HCT116 (cell line): ENCODE results near the gene GAK. TPM values are rescaled to one million over a fixed set of nuclear protein-coding genes. Genes with fewer than 3 reads are reported as not detected.

Source experiments
- ATAC-seq: fragments of 200-7000 bp; cut with Tn5 transposase; 2 replicates; pipeline ENCODE4 v1.9.1; 2020; ENCODE audit warnings: mild to moderate bottlenecking, moderate library complexity
- BruUV-seq: library from RNA; stranded (reverse); fragments of 400-500 nt; replicated peaks from 2 replicates; lab custom pipeline; 2021; lab: Mats Ljungman, UMichigan
- CTCF ChIA-PET: fragments of 300-600 bp; sonication (Branson Sonifier 250); formaldehyde crosslinking; loops from one replicate; lab custom pipeline; 2021; ENCODE audit warnings: antibody characterized with exemption; lab: Charles Lee
- POLR2A ChIA-PET: fragments of 300-600, 350-600 bp; sonication (Branson Sonifier 250); formaldehyde crosslinking; loops from one replicate; lab custom pipeline; 2021; ENCODE audit warnings: antibody characterized with exemption; lab: Charles Lee
- RAD21 ChIA-PET, 2 experiments: fragments of 300-600 bp; sonication (Branson Sonifier 250); formaldehyde crosslinking; loops; one replicate each; lab custom pipeline; 2023; ENCODE audit warnings: low total read pairs in 2 of 2; ENCODE audit not compliant: uncharacterized antibody in 2 of 2, unreplicated experiment in 2 of 2, low non-redundant PET in 1 of 2; lab: Charles Lee
- DNase-seq: peaks from one replicate; pipeline ENCODE4 v3.0.0-alpha.2; 2010; ENCODE audit warnings: low read depth, low spot score
- H2AFZ ChIP-seq: fragments of 200-600 bp; shearing (Covaris generic), sonication (generic); 2 replicates; pipeline ENCODE4 v1.6.1; 2017; ENCODE audit warnings: low read depth, mixed run types, mixed read lengths, antibody characterized with exemption, low read length; ENCODE audit not compliant: poor library complexity, severe bottlenecking
- H3K27ac ChIP-seq: 2 replicates; pipeline ENCODE4 v1.5.1; 2012; ENCODE audit warnings: low read depth, low read length
- H3K27me3 ChIP-seq: fragments of 200-600 bp; sonication (generic); 2 replicates; pipeline ENCODE4 v1.6.1; 2016; ENCODE audit warnings: mixed run types, low read length, mixed read lengths; ENCODE audit not compliant: insufficient read depth
- H3K36me3 ChIP-seq, 2 experiments: fragments of 200-500 bp in 1 of 2; fragments of 200-600 bp in 1 of 2; sonication (Bioruptor generic) in 1 of 2; sonication (generic) in 1 of 2; 2 replicates each; pipeline versions ENCODE4 v1.5.1 to v1.6.1; 2014 to 2016; ENCODE audit warnings: low read length in 2 of 2, inconsistent platforms in 1 of 2, mixed read lengths in 1 of 2, mixed run types in 1 of 2; ENCODE audit not compliant: insufficient read depth in 2 of 2, control insufficient read depth in 1 of 2
- H3K4me1 ChIP-seq, 2 experiments: fragments of 200-600 bp in 1 of 2; sonication (generic) in 1 of 2; 2 replicates each; pipeline versions ENCODE4 v1.5.1 to v1.6.1; 2012 to 2017; ENCODE audit warnings: low read length in 2 of 2, inconsistent platforms in 1 of 2, mild to moderate bottlenecking in 1 of 2, mixed read lengths in 1 of 2, mixed run types in 1 of 2, moderate library complexity in 1 of 2; ENCODE audit not compliant: insufficient read depth in 2 of 2, control insufficient read depth in 1 of 2
- H3K4me2 ChIP-seq: fragments of 200-600 bp; sonication (generic); 2 replicates; pipeline ENCODE4 v1.6.1; 2017; ENCODE audit warnings: mixed run types, low read length, mixed read lengths
- H3K4me3 ChIP-seq, 2 experiments: fragments of 200-600 bp in 1 of 2; sonication (generic) in 1 of 2; replicated peaks in 1 of 2; 2 replicates each; pipeline ENCODE4 v1.5.1; 2011 to 2016; ENCODE audit warnings: low read length in 2 of 2, control low read depth in 1 of 2, low read depth in 1 of 2, mild to moderate bottlenecking in 1 of 2, mixed read lengths in 1 of 2, mixed run types in 1 of 2
- H3K79me2 ChIP-seq: fragments of 200-600 bp; sonication (generic); 2 replicates; pipeline ENCODE4 v1.6.1; 2017; ENCODE audit warnings: mild to moderate bottlenecking, mixed run types, low read length, moderate library complexity, mixed read lengths; ENCODE audit not compliant: insufficient read depth
- H3K9ac ChIP-seq: fragments of 200-600 bp; sonication (generic); 2 replicates; pipeline ENCODE4 v1.6.1; 2016; ENCODE audit warnings: low read length, mixed read lengths
- H3K9me2 ChIP-seq: fragments of 200-600 bp; sonication (generic), shearing (Covaris generic); 2 replicates; pipeline ENCODE4 v1.6.1; 2017; ENCODE audit warnings: mixed run types, mild to moderate bottlenecking, moderate library complexity; ENCODE audit not compliant: insufficient read depth
- H3K9me3 ChIP-seq, 2 experiments: fragments of 200-500 bp in 1 of 2; fragments of 200-600 bp in 1 of 2; sonication (Bioruptor generic) in 1 of 2; sonication (generic) in 1 of 2; 2 replicates each; pipeline ENCODE4 v1.6.1; 2014 to 2017; ENCODE audit warnings: low read length in 2 of 2, mixed read lengths in 2 of 2, inconsistent platforms in 1 of 2, low read depth in 1 of 2, mild to moderate bottlenecking in 1 of 2, mixed run types in 1 of 2, moderate library complexity in 1 of 2; ENCODE audit not compliant: control insufficient read depth in 1 of 2, insufficient read depth in 1 of 2
- H4K20me1 ChIP-seq: fragments of 200-600 bp; sonication (generic), shearing (Covaris generic); 2 replicates; pipeline ENCODE4 v1.6.1; 2017; ENCODE audit warnings: mixed run types, mild to moderate bottlenecking, moderate library complexity; ENCODE audit not compliant: insufficient read depth
- CBX3 ChIP-seq: IDR thresholded peaks from 2 replicates; pipeline ENCODE4 v1.6.1; 2012; ENCODE audit warnings: low read depth
- CEBPB ChIP-seq: IDR thresholded peaks from 2 replicates; pipeline ENCODE4 v1.6.1; 2012; ENCODE audit warnings: low read depth
- EGR1 ChIP-seq: IDR thresholded peaks from 2 replicates; pipeline ENCODE4 v1.6.1; 2012; ENCODE audit warnings: low read depth
- ELF1 ChIP-seq: IDR thresholded peaks from 2 replicates; pipeline ENCODE4 v1.6.1; 2012; ENCODE audit warnings: low read depth, borderline replicate concordance
- EZH2 ChIP-seq: fragments of 200-600 bp; sonication (generic); IDR thresholded peaks from 2 replicates; pipeline ENCODE4 v1.6.1; 2017; ENCODE audit warnings: antibody characterized with exemption, mixed run types
- EZH2phosphoT487 ChIP-seq: fragments of 200-600 bp; IDR thresholded peaks from 2 replicates; pipeline ENCODE4 v1.6.1; 2018; ENCODE audit warnings: antibody characterized with exemption, borderline replicate concordance
- JUND ChIP-seq: IDR thresholded peaks from 2 replicates; pipeline ENCODE4 v1.6.1; 2012
- POLR2A ChIP-seq: IDR thresholded peaks from 2 replicates; pipeline ENCODE4 v1.7.0; 2011; ENCODE audit warnings: borderline replicate concordance; ENCODE audit not compliant: insufficient read depth, insufficient read length; ENCODE audit errors: extremely low read depth
- POLR2AphosphoS5 ChIP-seq: IDR thresholded peaks from 2 replicates; pipeline ENCODE4 v1.6.1; 2011; ENCODE audit warnings: mild to moderate bottlenecking, low read depth, low read length, moderate library complexity
- REST ChIP-seq: IDR thresholded peaks from 2 replicates; pipeline ENCODE4 v1.6.1; 2012; ENCODE audit warnings: low read depth
- SIN3A ChIP-seq: IDR thresholded peaks from 2 replicates; pipeline ENCODE4 v1.6.1; 2012; ENCODE audit warnings: low read depth
- SP1 ChIP-seq: IDR thresholded peaks from 2 replicates; pipeline ENCODE4 v1.6.1; 2012; ENCODE audit warnings: low read depth
- TCF7L2 ChIP-seq: IDR thresholded peaks from 2 replicates; pipeline ENCODE4 v1.7.0; 2011; ENCODE audit warnings: borderline replicate concordance, inconsistent platforms; ENCODE audit not compliant: insufficient read depth, insufficient read length; ENCODE audit errors: extremely low read depth
- ZBTB33 ChIP-seq: IDR thresholded peaks from 2 replicates; pipeline ENCODE4 v1.6.1; 2011; ENCODE audit warnings: mild to moderate bottlenecking, low read length, moderate library complexity; ENCODE audit not compliant: insufficient replicate concordance; ENCODE audit errors: extremely low read depth
- intact Hi-C: fragments of 100-400 bp; cut with micrococcal nuclease; formaldehyde crosslinking; loops from 2 replicates; pipeline ENCODE4 v1.10.0; 2022
- total RNA-seq: library from RNA; stranded (reverse); gene quantifications from one replicate; pipeline ENCODE4 v1.2.1, GENCODE V29; 2021; ENCODE audit not compliant: unreplicated experiment

Gene GAK
- total RNA-seq, 1 experiment from 2014 or later, result 123 TPM

DNA sequence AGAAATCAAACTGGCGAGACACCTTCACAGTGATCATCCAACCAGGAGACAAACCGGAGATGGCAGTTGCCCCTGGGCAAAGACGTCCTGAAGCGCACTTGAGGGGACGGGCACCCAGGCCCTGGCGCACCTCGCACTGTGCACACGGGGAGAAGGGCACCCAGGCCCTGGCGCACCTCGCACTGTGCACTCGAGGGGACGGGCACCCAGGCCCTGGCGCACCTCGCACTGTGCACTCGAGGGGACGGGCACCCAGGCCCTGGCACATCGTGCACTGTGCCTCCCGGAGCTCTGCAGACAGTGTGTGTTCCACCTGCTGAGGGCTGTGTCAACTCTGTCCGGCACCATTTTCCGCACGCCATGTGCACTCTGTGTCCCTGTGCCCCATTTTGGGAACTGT is 71.6 kb downstream of the GAK start:
- DNase-seq, result no peak
- Histone ChIP-seq H3K27me3 (no peaks in the 10 kb centered on the region), H3K36me3 (peaks cover 18 to 19% of the 10 kb centered on the region in 2 experiments), H4K20me1 (no peaks in the 10 kb centered on the region), H3K9me2 (no peaks in the 10 kb centered on the region), H2AFZ (no peak overlapping the region), H3K79me2 (no peaks in the 10 kb centered on the region), H3K9me3 (no peaks in the 10 kb centered on the region), H3K4me2 (no peak overlapping the region), H3K4me1 (no peaks in the 10 kb centered on the region), H3K4me3 (no peak overlapping the region), H3K27ac (no peak overlapping the region), H3K9ac (no peak overlapping the region)
- BruUV-seq, result no TSS peak
- intact Hi-C loops, result no loop called here
- no peak for TF ChIP-seq CEBPB
- TF ChIP-seq SP1, result no peak
- TF ChIP-seq EZH2phosphoT487, result no peak
- TF ChIP-seq POLR2A, result no peak
- no peak for TF ChIP-seq TCF7L2
- TF ChIP-seq SIN3A, result no peak
- TF ChIP-seq CBX3, result no peak
- no peak for TF ChIP-seq EGR1
- TF ChIP-seq ELF1, result no peak
- no peak for TF ChIP-seq JUND
- TF ChIP-seq ZBTB33, result no peak
- no peak for TF ChIP-seq REST
- TF ChIP-seq EZH2, result no peak
- TF ChIP-seq POLR2AphosphoS5, result no peak
- ATAC-seq, result no peak
- ChIA-PET CTCF (no interaction called here), RAD21 (no interaction called here), POLR2A (no interaction called here)
